ENCODE data around the gene NAPSA.

The NAPSA gene

GRCh38 chr19:50327013-50327412 lies 38.4 kb downstream of the NAPSA start:
- Histone ChIP-seq H3K4me3 (ENCODE audit: low read depth, low read length) (no peak overlapping the region), H3K4me1 (peaks cover 15% of the 10 kb centered on the region), H3K27ac (peak overlapping the region; percentile 20), H3K27me3 (ENCODE audit: control insufficient read depth, insufficient read depth, low read length) (no peaks in the 10 kb centered on the region), H3K9me3 (ENCODE audit: control insufficient read depth, low read length) (no peaks in the 10 kb centered on the region), H3K4me2 (ENCODE audit: low read length) (peak overlapping the region; percentile 58), H3K79me2 (peaks cover 4% of the 10 kb centered on the region), H2AFZ (no peak overlapping the region), H3K9ac (no peak overlapping the region), H3K36me3 (ENCODE audit: control insufficient read depth, insufficient read depth, low read length) (no peaks in the 10 kb centered on the region)
- TF ChIP-seq CTCF (IDR thresholded peaks at IDR 0.05): no peak

GRCh38 chr19:50326101-50326664 lies 39.3 kb downstream of the NAPSA start:
- Histone ChIP-seq H3K27me3 (ENCODE audit: control insufficient read depth, insufficient read depth, low read length) (no peaks in the 10 kb centered on the region), H2AFZ (peak overlapping the region; percentile 25), H3K36me3 (ENCODE audit: control insufficient read depth, insufficient read depth, low read length) (no peaks in the 10 kb centered on the region), H3K4me2 (ENCODE audit: low read length) (peak overlapping the region; percentile 77), H3K9ac (peak overlapping the region; percentile 34), H3K79me2 (peaks cover 4% of the 10 kb centered on the region), H3K27ac (no peak overlapping the region), H3K4me3 (ENCODE audit: low read depth, low read length) (peak overlapping the region; percentile 55), H3K4me1 (peaks cover 13% of the 10 kb centered on the region), H3K9me3 (ENCODE audit: control insufficient read depth, low read length) (no peaks in the 10 kb centered on the region)
- no peak for TF ChIP-seq CTCF (IDR thresholded peaks at IDR 0.05)

DNA sequence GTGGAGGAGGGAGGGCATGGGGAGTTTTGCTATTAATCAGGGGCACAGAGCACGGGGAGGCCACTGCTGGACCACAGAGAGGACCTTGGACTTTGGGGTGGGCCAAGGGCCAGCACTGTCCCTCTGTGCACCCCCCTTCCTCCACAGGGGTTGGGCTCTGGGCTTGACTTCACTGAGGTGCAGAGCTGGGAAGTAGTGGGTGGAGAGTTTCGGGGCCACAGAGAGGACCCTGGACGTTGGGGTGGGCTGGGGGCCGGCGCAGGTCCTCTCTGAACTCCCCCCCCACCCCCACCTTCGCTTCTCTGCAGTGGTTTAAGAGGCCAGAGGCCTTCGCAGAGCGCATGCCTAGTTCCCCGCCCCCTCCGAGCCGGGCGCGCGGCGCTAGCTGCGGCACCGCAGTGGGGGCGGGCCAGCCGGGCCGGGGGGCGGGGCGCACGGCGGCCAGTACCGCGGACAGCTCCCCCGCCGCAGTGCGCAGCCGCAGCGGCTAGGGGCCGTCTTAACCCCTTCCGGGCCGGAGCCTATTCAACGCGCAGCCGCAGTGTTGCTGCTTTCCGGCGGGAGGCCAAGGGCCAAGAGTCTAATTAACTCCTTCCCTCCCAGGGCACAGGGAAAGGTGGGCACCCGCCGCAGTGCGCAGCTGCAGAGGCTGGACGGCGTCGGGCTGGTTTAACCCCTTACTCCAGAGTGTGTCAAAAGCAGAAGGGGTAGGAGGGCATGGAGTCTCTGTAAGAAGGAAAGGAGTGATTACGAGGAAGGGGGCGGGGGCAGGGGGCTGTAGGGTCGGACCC lies 39.9 kb downstream of the NAPSA start:
- H3K36me3 ChIP-seq (ENCODE audit: control insufficient read depth, insufficient read depth, low read length): no peaks in the 10 kb centered on the region
- no peaks in the 10 kb centered on the region for H3K9me3 ChIP-seq (ENCODE audit: control insufficient read depth, low read length)
- H3K9ac ChIP-seq: peak overlapping the region; percentile 34
- no peak for TF ChIP-seq CTCF (IDR thresholded peaks at IDR 0.05)
- peaks cover 4% of the 10 kb centered on the region for H3K79me2 ChIP-seq
- no peaks in the 10 kb centered on the region for H3K27me3 ChIP-seq (ENCODE audit: control insufficient read depth, insufficient read depth, low read length)
- no peak overlapping the region for H3K27ac ChIP-seq
- peak overlapping the region; percentile 33 for H2AFZ ChIP-seq
- H3K4me1 ChIP-seq: peaks cover 13% of the 10 kb centered on the region
- H3K4me3 ChIP-seq (ENCODE audit: low read depth, low read length): peak overlapping the region; percentile 55
- peak overlapping the region; percentile 77 for H3K4me2 ChIP-seq (ENCODE audit: low read length)

- Histone ChIP-seq H3K9ac (no peak overlapping the region), H2AFZ (no peak overlapping the region), H3K4me2 (ENCODE audit: low read length) (no peak overlapping the region), H3K36me3 (ENCODE audit: control insufficient read depth, insufficient read depth, low read length) (no peaks in the 10 kb centered on the region), H3K4me1 (peaks cover 13% of the 10 kb centered on the region), H3K79me2 (peaks cover 4% of the 10 kb centered on the region), H3K9me3 (ENCODE audit: control insufficient read depth, low read length) (no peaks in the 10 kb centered on the region), H3K27ac (no peak overlapping the region), H3K27me3 (ENCODE audit: control insufficient read depth, insufficient read depth, low read length) (no peaks in the 10 kb centered on the region), H3K4me3 (ENCODE audit: low read depth, low read length) (no peak overlapping the region)
- TF ChIP-seq CTCF (IDR thresholded peaks at IDR 0.05): no peak
Measured at GRCh38 chr19:50324331-50324730, 41.1 kb downstream of the NAPSA start.

Measured in parathyroid adenoma (tissue), 2 donors.